ENCODE results near the gene MAST1. TPM values are rescaled to one million over a fixed set of nuclear protein-coding genes. Genes with fewer than 3 reads are reported as not detected.

The MAST1 gene
- total RNA-seq, 1 experiment from 2014 or later, result 28.9 TPM

DNA sequence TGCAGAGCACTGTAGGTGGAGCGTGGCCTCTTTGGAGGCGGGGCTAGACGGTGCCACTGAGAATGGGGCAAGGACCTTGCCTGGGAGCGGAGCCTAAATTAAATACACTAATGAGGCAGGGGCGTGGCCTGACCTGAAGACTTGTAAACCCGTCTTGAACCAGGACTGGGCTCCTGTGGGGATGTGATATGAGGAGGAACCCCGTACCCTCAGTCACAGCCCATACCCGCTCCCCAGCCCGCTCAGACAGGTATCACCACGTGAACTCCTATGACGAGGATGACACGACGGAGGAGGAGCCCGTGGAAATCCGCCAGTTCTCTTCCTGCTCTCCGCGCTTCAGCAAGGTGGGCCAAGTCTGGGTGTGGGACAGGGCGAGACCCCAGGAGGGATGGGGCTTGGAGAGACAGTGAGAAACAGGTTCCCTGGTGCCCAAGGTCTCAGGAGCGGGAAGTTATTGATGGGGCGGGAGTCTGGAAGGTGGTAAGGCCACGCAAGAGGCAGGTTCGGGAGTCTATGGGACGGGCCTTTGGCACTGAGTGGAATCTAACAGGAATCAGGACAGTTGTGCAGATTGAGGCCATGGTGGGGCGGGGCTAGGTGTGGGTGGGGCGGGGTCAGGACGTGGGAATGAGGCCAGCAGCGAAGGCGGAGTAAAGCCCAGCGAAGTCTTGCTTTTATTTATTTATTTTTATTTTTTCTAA lies 28.3 kb downstream of the MAST1 start:
- Histone ChIP-seq H3K79me2 (ENCODE audit: insufficient read depth, low read length) (no peaks in the 10 kb centered on the region), H3K4me2 (ENCODE audit: low read length) (no peak overlapping the region), H3K9me2 (ENCODE audit: insufficient read depth) (no peaks in the 10 kb centered on the region), H3K4me3 (replicated peaks in 1 of 2; ENCODE audit: low read depth in 1 of 2, low read length in 2 of 2) (no peak overlapping the region), H2AFZ (ENCODE audit: low read depth, low read length, poor library complexity, severe bottlenecking) (no peak overlapping the region), H3K27me3 (ENCODE audit: insufficient read depth, low read length) (no peaks in the 10 kb centered on the region), H4K20me1 (ENCODE audit: insufficient read depth) (no peaks in the 10 kb centered on the region), H3K36me3 (ENCODE audit: control insufficient read depth in 1 of 2, insufficient read depth in 2 of 2, low read length in 2 of 2) (peaks cover 0 to 8% of the 10 kb centered on the region in 2 experiments; a peak in 1 of 4 replicates), H3K9ac (ENCODE audit: low read length) (no peak overlapping the region), H3K9me3 (ENCODE audit: control insufficient read depth in 1 of 2, insufficient read depth in 1 of 2, low read depth in 1 of 2, low read length in 2 of 2) (no peaks in the 10 kb centered on the region), H3K27ac (ENCODE audit: low read depth, low read length) (no peak overlapping the region), H3K4me1 (ENCODE audit: control insufficient read depth in 1 of 2, insufficient read depth in 2 of 2, low read length in 2 of 2) (peaks cover 0 to 6% of the 10 kb centered on the region in 2 experiments; a peak in 2 of 4 replicates)
- ChIA-PET RAD21 (ENCODE audit: low non-redundant PET in 1 of 2, low total read pairs in 2 of 2, uncharacterized antibody in 2 of 2, unreplicated experiment in 2 of 2) (no interaction called here), CTCF (no interaction called here), POLR2A (no interaction called here)
- no peak for DNase-seq (ENCODE audit: low read depth, low spot score)
- ATAC-seq, result peak; percentile 33; the same call in 1 of the 2 replicates
- intact Hi-C loops (cut with micrococcal nuclease), result no loop called here
- BruUV-seq (replicated peaks), result no TSS peak
- TF ChIP-seq EZH2 (IDR thresholded peaks at IDR 0.05) (no peak), FOSL1 (IDR thresholded peaks at IDR 0.05; ENCODE audit: low read depth) (no peak)

DNA sequence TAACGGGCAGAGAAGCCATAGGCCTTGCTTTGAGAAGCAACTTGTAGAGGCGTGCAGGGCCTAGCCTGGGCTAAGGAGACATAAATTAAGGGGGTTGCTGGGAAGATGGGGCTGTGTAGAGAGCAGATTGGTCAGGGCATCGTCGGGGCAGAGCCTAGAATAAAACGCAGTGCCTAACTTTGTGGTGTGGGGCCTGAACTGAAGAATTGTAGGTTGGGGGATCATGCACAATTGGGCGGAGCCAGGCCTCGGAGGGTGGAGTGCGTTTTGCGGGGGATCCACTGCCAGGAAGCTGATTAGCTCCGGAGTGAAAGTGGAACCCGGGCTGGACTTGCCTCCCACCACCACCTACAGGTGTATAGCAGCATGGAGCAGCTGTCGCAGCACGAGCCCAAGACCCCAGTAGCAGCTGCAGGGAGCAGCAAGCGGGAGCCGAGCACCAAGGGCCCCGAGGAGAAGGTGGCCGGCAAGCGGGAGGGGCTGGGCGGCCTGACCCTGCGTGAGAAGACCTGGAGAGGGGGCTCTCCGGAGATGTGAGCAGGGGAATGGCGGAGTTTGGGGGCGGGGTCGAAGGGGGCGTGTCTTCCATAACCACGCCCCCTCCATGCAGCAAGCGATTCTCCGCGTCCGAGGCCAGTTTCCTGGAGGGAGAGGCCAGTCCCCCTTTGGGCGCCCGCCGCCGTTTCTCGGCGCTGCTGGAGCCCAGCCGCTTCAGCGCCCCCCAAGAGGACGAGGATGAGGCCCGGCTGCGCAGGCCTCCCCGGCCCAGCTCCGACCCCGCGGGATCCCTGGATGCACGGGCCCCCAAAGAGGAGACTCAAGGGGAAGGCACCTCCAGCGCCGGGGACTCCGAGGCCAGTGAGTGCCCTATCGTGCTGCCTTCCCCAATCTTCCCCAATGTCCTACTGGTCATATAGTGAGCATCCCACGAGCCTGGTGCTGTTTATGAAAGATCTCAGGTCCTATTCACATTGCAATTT lies 29.1 kb downstream of the MAST1 start:
- no peak overlapping the region for H3K4me3 ChIP-seq (replicated peaks in 1 of 2; ENCODE audit: low read depth in 1 of 2, low read length in 2 of 2)
- no peaks in the 10 kb centered on the region for H3K9me3 ChIP-seq (ENCODE audit: control insufficient read depth in 1 of 2, insufficient read depth in 1 of 2, low read depth in 1 of 2, low read length in 2 of 2)
- ChIA-PET POLR2A (no interaction called here), RAD21 (ENCODE audit: low non-redundant PET in 1 of 2, low total read pairs in 2 of 2, uncharacterized antibody in 2 of 2, unreplicated experiment in 2 of 2) (no interaction called here), CTCF (no interaction called here)
- no peak for DNase-seq (ENCODE audit: low read depth, low spot score)
- H3K4me1 ChIP-seq (ENCODE audit: control insufficient read depth in 1 of 2, insufficient read depth in 2 of 2, low read length in 2 of 2), result peaks cover 0 to 6% of the 10 kb centered on the region in 2 experiments; a peak in 2 of 4 replicates
- H3K27ac ChIP-seq (ENCODE audit: low read depth, low read length), result no peak overlapping the region
- no TSS peak for BruUV-seq (replicated peaks)
- no peak for ATAC-seq
- no peaks in the 10 kb centered on the region for H3K9me2 ChIP-seq (ENCODE audit: insufficient read depth)
- H4K20me1 ChIP-seq (ENCODE audit: insufficient read depth), result no peaks in the 10 kb centered on the region
- no peak overlapping the region for H3K9ac ChIP-seq (ENCODE audit: low read length)
- intact Hi-C loops (cut with micrococcal nuclease), result no loop called here
- no peak overlapping the region for H3K4me2 ChIP-seq (ENCODE audit: low read length)
- H2AFZ ChIP-seq (ENCODE audit: low read depth, low read length, poor library complexity, severe bottlenecking), result no peak overlapping the region
- peaks cover 0 to 8% of the 10 kb centered on the region in 2 experiments; a peak in 1 of 4 replicates for H3K36me3 ChIP-seq (ENCODE audit: control insufficient read depth in 1 of 2, insufficient read depth in 2 of 2, low read length in 2 of 2)
- TF ChIP-seq ELF1 (IDR thresholded peaks at IDR 0.05; ENCODE audit: borderline replicate concordance, low read depth) (no peak), POLR2A (IDR thresholded peaks at IDR 0.05; ENCODE audit: borderline replicate concordance, extremely low read depth, insufficient read depth, insufficient read length) (no peak), SRF (IDR thresholded peaks at IDR 0.05; ENCODE audit: low read depth) (no peak)
- no peaks in the 10 kb centered on the region for H3K27me3 ChIP-seq (ENCODE audit: insufficient read depth, low read length)
- H3K79me2 ChIP-seq (ENCODE audit: insufficient read depth, low read length), result no peaks in the 10 kb centered on the region
